Measurements from ENCODE around the gene OR10G3. TPM values are rescaled to one million over a fixed set of nuclear protein-coding genes. Genes with fewer than 3 reads are reported as not detected.

The OR10G3 gene
- not detected in 5 replicates for total RNA-seq (2022; extraction: Qiagen RNA extraction; ENCODE audit: low read depth)

GRCh38 chr14:21579976-21580375, at the start of gene OR10G3:
TSS of gene OR10G3 (minus strand) at chr14:21580076. CDS start at chr14:21570744, 9,332 bp downstream.

DNA sequence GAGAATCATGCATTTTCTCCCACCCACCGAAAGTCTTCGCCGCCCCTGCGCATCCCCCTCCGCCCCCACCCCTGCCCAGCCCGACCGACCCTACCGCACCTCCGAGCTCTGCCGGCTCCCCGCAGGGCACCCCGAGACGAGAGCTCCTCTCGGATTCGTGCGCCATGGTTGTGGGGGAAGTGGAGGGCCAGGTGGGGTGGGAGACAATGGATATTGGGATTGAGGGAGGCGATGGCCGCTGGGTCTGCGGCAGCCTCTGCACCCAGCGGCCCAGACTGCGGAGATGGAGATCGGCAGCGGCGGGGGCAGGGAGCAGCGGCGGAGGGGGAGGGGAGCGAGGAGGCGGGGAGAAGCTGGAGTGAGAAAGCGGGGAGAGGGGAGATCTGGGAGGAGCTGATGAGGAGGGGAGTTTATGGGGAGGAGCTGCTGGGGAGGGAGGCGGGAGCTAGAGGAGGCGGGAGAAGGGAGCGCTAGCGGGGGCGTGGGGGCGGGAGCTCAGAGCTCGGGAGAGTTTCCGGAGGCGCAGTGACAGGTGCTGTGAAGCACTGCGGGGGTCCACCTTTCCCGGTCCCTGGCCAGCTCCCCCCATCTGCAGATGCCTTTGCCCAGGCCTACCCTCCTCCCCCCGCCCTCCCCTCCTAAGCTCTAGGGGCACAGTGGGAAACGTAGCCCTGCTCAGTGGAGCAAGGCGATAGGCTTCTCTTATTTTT, 53.8 kb downstream of the OR10G3 start, which contains the start of gene SALL2:
Gene SALL2 (minus strand): TSS at position 385 of the 710 bp plus-strand sequence. CDS start 219 bp downstream, at position 166.

Other genes starting within 250 kb of the OR10G3 start
- 108 to 118 TPM (median 114 TPM) in 5 replicates for gene SUPT16H, start 196.1 kb downstream of the OR10G3 start, total RNA-seq (2022; extraction: Qiagen RNA extraction; ENCODE audit: low read depth)
- gene CHD8, start 124.0 kb downstream of the OR10G3 start, total RNA-seq (2022; extraction: Qiagen RNA extraction; ENCODE audit: low read depth), result 40.1 to 45.5 TPM (median 41.5 TPM) in 5 replicates
- 13.3 to 16.6 TPM (median 14.4 TPM) in 5 replicates for gene RAB2B, start 103.1 kb downstream of the OR10G3 start, total RNA-seq (2022; extraction: Qiagen RNA extraction; ENCODE audit: low read depth)
- 65.3 to 76.8 TPM (median 68.1 TPM) in 5 replicates for gene TOX4, start 102.9 kb downstream of the OR10G3 start, total RNA-seq (2022; extraction: Qiagen RNA extraction; ENCODE audit: low read depth)
- gene METTL3, start 68.7 kb downstream of the OR10G3 start, total RNA-seq (2022; extraction: Qiagen RNA extraction; ENCODE audit: low read depth), result 39.3 to 55.4 TPM (median 53.2 TPM) in 5 replicates
- gene SALL2, start 53.7 kb downstream of the OR10G3 start, total RNA-seq (2022; extraction: Qiagen RNA extraction; ENCODE audit: low read depth), result 0.89 to 1.3 TPM (median 1.0 TPM) in 5 replicates
- not detected in 5 replicates for gene OR10G2, start 54.9 kb upstream of the OR10G3 start, total RNA-seq (2022; extraction: Qiagen RNA extraction; ENCODE audit: low read depth)
- not detected in 5 replicates for gene OR4E2, start 73.8 kb upstream of the OR10G3 start, total RNA-seq (2022; extraction: Qiagen RNA extraction; ENCODE audit: low read depth)
- not detected in 5 replicates for gene OR4E1, start 93.7 kb upstream of the OR10G3 start, total RNA-seq (2022; extraction: Qiagen RNA extraction; ENCODE audit: low read depth)